Activated T-cell treated with anti-CD3 and anti-CD28 coated beads, Interleukin-2, amount 50 U/mL, for 1 hour (primary cell): ENCODE results near the gene LRP1B.
"Not testable (repeated sequence)": the region's sequence is repeated elsewhere in the genome, so short reads cannot be mapped to it uniquely, and the experiment has no call there.

Source experiments
- DNase-seq: peaks from one replicate; pipeline ENCODE4 v3.0.0-alpha.2; 2020

Gene LRP1B

DNA sequence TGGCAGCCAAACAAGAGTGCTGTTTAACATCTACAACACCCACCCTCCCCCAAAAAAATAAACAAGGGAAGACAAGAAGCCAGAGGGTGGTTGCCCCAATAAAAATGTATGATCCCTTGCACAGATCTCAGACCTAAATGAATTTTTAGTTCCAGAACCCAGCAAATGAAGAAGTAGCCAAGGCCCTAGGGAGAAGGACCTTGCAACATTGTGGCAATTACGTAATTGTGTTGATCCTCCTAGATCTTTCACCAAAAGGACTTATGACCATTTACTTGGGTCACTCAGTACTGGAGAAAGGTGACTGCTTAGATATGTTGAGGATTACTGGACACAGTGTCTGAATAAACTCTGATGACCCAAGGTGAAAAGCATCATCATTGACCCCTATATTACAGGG is 1393.8 kb downstream of the LRP1B start:
- no peak for DNase-seq

DNA sequence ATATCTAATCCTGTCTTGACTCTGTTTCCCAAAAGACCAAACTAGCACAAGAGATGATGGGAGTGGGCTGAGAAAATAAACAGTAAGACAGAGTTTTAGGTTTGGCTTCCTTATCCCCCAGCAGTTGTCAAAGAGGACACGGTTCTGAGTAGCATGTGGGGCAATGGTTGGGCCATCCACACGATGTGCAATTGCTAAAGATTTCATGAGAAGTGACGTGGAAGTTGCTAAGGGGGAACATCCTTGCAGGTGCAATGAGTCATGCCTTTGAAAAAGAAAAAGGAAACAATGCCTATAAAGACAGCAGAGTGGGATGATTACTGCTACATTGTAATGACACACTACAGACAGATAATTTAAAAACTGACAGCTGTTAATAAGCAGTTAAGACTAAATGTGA is 1395.8 kb downstream of the LRP1B start:
- no peak for DNase-seq

DNA sequence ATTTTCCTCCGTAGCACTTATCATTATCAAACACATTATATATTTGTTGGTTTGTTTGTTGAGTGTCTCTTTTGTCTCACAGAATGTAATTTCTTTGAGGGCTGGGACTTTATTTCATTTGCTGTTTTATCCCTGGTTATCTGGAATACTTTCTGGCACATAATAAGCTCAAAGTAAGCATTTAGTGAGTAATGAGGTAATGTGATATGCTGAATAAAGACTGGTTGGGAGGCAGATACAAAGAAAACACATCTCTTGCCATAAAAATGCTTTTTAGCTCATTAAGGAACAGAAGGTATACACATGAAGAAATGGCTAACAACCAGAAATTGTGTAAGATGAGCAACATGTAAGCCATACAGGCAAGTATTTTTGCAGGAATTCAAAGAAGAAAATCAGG is 1411.8 kb downstream of the LRP1B start:
- no peak for DNase-seq

DNA sequence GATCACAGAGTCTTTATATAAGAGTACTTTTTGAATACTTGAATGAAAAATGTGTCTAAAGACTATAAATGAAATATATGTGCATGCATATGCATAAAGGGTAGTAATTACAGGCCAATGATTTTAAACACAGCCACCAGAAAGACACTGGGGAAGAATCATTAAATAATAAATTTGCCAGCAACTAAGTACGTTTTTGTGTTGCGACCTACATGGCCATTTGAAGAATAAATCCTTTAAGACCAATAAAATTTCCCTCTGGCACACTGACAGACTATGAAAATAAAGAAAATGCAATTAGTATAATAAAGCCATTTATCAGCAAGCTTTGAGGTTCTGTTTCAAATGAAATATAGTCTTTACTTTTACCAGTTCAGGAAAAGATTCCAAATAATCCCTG is 1413.3 kb downstream of the LRP1B start:
- DNase-seq: no peak

DNA sequence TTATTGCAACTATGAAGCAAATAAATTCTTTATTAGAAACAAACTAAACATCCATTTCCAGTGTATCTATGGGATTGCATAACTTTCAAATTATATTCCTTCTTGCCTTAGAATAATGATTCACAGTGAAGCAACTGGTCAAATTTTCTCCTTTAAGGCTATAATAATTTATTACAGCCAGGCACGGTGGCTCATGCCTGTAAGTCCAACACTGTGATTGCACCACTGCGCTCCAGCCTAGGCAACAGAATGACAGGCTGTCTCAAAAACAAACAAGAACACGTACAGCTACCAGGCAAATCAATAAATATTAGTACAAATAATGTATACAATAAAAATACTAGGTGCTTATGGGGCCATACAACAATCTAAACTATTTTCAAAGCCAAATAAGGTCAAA is 1416.2 kb downstream of the LRP1B start:
- DNase-seq: no peak

DNA sequence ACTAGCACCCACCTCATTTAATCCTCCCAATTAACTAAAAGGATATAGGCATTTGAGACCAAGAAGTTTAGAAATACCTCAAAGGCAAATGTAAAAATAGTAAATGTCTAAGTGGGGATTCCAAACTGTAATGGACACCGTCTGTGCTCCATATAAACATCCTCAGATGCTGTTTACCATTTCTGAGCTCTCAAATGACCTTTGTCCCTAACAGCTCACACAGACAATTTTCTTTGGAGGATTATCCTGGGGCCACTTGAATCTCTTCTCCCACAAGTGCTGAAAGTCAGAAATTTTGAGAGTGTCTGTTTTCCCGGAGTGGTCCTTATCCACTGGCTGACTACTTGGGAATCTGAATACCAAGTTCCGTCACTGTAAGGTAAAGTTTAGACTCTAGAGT is 1418.9 kb downstream of the LRP1B start:
- no peak for DNase-seq

DNA sequence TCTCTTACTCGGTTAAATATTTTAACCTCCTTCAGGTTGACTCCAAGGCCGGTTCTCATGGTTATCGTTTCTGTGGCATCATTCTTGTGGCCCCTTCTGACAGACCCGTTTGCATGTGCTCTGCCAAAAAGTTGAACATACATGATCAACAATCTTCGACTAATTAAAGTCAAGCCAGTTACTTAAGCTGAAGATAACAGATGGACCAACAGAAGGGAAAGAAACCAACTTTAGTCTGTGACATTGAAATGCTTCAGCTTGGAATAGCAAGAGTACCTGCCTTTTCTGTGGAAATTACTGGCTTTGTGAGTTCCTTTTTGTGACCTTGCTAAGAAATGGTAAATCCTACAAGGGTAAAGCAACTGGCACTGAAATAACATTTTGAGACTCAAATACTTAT is 1429.1 kb downstream of the LRP1B start:
- no peak for DNase-seq

DNA sequence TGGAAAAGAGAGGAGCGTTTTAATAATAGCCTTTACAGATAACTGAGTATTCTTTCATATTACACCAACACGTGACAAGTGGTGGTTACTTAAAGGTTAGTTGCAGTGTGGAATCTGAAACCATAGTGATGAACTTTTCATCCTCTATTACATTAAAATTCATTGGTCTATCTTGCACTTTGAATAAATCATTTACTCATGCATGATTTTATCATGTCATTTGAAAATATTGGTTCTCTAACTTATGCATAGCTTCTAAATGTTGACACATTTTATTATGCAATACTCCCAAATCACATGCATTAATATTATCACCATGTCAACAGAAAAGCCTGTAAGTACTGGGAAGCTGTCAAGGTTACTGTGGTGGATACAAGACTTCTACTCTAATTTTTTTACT is 1432.2 kb downstream of the LRP1B start:
- DNase-seq: no peak

DNA sequence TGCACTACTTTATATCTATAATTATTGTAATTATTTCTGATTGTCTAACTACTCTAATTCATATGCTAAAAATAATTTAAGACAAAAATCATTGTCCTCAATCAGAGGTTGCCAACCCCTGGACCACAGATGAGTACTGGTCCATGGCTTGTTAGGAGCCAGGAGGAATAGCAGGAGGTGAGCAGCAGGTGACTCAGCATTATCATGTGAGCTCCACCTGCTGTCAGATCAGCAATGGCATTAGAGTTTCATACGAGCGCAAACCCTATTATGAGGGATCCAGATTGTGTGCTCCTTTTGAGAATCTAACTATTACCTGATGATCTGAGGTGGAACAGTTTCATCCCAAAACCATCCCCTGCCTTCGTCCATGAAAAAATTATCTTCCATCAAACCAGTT is 1434.4 kb downstream of the LRP1B start:
- no peak for DNase-seq

DNA sequence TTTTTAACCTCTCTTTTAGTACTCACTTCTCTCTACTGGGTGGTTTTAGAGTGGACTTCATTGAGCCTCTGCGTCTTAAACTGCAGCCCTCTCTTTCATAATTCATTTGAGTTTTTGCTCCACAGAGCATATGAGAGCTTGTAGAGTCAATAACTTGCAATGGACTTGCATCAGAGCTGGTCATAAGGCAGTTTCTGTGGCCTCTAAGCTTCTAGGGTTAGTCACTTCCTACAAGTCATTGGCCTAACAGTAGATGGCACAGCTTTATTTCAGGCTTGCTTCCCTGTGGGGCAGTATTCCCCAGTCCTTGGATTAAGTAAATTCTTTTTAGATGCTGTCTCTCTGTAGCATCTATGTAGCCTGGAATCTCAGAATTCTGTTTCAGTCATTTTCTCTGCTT is 1435.7 kb downstream of the LRP1B start:
- DNase-seq: no peak

DNA sequence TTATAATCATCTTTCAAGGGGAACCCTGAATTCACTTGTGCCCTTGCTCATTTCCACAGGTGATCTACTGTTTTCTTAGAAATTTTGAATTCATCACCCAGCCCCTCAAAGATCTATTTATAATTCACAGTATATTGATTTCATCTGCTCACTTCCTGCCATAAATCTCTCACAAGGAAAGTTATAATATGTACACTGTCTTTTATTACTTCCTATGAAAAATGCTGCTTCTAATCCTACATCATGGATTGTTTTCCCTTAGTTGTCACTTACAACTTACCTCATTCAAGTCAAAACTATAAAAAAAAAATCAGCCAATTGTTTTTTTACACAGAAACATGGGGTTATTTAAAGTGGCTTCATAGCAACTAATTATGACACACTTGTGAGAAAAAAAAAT is 1443.0 kb downstream of the LRP1B start:
- no peak for DNase-seq

DNA sequence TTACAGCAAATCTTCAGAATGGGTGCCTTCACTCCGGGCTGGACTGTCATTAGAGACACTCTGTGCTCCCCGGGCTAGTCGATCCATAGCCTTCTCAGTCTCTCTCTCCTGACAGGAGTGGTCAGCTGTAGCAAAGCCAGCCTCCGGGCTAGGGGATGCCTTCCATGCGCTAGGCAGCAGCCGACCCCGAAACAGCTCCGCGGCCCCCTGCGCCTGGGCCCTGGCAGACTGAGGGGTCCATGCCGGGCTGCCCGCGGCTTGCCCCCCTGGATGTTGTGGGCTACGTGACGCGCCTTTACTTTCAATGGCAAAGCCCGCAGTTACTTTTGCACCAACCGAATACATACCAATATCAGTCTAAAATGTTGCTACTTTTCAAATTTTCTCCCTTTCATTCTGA is 1447.2 kb downstream of the LRP1B start:
- DNase-seq: no peak

DNA sequence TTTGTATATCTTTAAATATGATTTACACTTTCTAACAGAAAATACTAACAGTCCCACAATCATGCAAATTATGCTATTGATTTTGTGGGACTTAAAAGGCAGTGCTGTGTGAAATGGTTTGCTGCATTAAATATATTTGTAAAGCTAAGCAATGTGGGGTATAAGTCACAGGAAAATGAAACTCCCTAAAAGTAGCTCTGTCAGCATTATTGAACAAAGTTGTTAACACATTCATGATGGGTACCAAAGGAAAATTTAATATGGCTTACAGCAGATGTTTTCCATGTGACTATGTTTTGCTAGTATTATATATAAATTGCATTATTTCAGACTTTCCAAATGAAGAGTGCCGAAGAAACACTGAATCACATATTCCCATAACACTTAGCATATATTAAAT is 1450.0 kb downstream of the LRP1B start:
- no peak for DNase-seq

DNA sequence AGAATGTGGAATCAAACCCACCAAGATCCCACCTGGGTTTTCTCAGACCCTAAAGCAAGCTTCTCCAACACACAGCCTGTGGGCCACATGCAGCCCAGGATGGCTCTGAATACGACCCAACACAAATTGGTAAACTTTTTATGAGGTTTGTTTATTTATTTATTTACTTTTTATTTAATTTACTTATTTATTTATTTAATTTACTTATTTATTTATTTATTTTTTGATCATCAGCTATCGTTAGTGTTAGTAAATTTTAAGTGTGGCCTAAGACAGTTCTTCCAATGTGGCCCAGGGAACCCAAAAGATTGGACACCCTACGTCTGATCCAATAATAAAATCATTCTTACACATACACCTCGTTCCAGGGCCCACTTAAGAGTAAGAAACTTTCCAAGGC is 1451.1 kb downstream of the LRP1B start:
- no peak for DNase-seq

DNA sequence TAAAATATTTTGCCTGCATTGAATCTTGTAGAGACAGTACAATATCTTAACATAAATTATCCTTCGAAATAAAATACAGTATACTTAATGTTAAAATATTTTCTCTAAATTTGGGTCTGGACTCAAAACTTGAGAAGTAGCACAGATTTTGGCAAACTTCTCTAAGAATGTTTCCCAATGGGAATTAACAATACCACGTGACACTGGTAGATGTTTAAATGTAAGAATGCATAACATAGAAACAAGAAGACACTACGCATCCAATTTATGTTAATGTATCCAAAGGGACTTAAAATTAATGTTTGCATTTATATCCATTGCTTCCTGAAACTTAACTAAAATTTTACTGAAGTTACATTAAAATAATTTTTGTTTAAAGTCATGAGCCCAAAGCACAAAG is 1460.9 kb downstream of the LRP1B start:
- DNase-seq: no peak

DNA sequence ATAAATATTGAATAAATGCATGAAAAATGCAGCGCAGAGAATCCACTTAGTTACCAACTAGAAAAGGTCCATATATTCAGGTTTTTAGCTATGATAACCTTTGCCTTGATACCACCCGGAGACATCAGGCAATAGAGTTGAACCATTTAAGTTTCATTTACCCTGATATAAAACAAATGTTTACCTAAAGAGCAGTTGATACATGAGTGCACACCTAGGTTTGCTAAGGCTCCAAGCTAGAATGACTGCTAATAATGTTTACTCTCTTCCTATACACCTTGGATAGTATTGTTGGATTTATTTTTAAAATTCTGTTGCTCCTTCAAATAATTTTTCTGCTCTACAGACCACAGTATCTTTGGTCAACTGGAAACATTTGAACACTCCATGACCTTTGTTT is 1463.6 kb downstream of the LRP1B start:
- no peak for DNase-seq

DNA sequence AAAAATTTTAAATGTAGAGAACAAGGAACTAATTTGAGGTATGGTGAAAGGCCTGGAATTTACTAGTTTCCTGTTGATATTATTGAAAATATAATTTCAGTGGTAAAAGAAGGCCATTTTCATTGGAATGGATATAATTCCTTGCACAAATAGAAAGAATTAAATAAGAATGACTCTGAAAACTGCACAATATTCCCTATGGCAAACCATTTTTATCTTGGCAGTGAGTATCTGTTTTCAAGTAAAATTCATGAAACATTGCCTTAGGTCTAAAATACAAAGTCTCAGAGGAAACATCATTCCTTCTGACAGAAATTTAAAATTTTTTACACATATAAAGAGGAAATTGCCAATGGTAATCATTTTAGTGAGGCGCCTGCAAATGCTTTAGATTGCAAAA is 1468.3 kb downstream of the LRP1B start:
- DNase-seq: no peak

DNA sequence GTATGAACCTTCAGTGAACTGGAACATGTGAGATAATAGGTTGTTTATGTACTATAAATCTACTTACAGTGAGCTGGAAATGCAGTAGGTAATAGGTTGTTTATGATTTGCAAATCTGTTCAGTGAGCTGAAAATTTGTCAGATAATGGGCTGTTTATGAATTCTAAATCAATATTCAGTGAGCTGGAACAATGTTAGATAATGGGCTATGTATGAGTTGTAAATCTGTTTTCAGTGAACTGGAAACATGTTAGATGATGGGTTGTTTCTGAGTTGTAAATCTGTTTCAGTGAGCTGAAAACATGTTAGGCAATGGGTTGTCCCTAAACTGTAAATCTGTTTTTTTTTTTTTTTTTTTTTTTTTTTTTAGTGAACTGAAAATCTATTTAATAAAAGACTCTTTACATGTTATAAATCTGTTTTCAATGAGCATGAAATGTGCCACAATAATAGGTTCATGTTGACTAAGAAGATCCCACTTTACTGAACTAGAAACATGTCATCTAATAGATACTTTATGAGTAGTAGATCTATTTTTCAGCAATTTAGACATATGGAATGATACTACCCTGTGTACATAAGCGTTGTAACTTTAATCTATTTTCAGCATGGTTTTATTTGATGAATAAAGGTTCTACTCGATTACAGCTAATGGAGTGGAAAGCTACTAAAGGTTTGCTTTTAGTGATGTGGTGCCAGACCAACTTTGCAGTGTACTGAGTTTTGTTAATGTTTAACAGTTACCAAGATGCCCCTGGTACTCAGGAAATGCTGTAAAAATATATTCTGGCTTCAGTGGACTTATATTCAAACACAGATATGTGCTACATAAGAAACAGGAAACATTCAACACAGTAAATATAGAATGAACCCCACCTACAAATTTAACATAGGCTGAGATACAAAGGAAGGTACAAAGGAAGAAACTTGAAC is 1471.8 kb downstream of the LRP1B start:
- DNase-seq: no peak

DNA sequence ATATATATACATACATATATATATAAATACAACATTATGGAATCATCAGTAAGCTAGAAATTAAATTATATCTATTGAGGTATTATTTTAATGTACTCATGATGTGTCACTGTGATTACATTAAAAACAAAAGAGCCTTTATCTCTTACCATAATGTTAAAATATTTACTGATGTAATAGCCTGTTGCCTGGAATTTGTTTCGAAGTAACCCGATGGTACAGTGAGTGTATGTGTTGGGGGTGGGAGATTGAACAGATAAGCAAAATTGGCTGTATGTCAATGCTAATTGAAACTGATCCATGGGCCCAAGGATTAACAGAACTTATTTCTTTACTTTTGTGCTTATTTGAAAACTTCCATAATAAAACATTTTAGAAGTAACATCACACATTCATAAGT is 1473.2 kb downstream of the LRP1B start:
- no peak for DNase-seq

DNA sequence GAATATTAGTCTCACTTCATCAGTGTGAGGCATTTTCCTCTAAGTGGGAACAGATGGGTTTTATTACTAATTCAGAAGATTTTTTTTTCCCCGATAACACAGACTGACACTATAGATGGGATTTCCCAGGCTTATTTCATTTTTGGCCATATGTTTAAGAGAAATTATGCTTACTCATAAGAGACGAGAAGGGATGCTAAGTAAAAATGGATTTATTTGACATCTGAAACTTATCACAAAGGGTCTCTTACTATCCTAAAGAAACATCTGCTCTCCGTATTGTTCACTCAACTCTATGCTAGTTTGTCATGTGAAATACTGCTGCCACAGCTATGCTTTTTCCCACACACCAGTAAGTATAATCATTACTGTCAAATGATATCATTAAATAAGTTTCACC is 1476.3 kb downstream of the LRP1B start:
- no peak for DNase-seq

DNA sequence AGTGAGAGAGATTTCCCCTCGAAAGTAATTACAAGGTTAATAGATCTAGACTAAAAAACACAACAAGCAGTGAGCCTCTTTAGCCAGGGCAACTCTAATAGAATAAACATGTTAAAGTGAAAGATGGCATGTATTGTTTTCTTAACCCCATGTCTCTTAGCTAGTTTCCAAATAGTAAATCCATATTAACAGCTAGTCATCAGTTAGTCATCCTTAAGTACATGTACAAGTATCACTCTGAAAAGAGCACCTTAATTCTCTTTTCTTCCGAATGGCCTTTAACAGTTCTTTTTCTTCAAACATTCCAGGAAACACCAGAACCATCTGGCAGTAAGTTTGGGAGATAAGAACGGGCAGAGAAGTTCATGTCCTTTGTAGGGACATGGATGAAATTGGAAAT is 1480.0 kb downstream of the LRP1B start:
- no peak for DNase-seq

DNA sequence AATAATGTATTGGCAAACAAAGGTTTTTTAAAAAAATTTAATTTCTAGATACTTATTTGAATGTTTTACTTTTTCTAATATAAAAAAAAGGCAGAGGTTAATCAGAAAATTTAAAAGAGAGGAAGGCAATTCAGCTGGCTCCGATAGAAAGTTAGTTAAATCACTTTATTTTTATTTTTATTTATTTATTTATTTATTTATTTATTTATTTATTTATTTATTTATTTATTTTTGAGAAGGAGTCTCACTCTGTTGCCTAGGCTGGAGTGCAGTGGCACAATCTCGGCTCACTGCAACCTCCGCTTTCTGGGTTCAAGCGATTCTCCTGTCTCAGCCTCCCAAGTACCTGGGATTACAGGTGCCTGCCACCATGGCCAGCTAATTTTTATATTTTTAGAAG is 1480.7 kb downstream of the LRP1B start:
- DNase-seq: not testable (repeated sequence)

DNA sequence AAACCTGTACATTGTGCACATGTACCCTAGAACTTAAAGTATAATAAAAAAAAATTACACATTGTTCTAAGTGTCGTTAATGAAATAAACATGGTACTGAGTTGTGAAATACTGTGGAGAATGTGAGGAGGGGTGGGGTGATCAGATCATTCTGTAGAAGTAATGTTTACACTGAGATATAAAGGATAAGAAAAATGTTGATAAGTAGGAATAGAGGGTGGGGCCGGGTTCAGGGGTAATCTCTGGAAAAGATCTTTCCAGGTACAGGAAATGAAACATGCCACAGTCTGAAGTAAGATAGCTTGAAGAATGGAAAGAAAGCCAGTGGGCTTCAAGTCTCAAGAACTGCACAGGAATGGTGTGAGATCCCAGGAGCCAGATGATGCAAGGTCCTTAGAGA is 1482.4 kb downstream of the LRP1B start:
- DNase-seq: no peak

DNA sequence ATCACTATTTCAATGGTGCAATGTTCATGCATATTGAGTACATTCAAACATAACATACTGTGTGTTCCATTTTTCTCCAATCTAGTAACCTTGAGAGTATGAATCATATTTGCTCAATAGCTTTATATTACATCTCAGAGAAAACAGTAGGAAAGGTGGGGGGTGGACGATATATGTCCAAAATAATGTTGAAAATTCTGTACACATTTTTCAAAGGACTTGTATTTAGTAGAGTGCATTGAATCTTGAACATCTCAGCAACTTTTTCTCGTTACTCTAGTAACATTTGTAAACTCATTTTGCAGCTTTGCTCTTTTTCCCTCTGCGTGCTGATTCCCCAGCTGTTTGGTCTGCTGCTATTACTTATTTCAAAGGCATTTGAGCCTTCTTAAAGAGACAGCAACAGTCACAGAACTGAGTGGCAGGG is 1487.0 kb downstream of the LRP1B start:
- no peak for DNase-seq

DNA sequence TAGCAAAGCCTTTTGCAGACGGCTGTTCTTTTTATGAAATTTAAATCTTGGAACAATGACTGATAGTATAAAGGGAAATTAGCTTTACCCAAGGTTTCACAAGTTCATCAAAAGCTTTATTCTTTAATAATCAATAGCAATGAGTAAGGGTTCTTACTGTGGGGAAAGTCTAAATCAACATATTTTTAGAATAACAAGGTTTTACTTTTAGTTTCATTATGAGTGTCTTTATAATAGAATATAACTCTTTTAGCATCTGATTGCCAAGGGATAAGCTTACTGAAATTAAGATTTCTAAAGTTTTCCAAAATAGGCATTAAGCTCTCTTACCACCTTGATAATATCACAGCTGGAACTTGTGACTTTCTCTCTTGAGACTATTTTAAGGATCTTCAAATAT is 1489.7 kb downstream of the LRP1B start:
- no peak for DNase-seq
